Fibroblast of lung (primary cell): ENCODE measurements around the gene PEX16.

Experiments used
- EZH2 ChIP-seq: IDR thresholded peaks from 2 replicates; pipeline ENCODE4 v1.5.1; 2012; ENCODE audit warnings: low read length, control low read depth, mild to moderate bottlenecking; ENCODE audit errors: missing control alignments
- TF ChIP-seq, protein P1 (sequence below), 2 donors: IDR thresholded peaks in 1 of 2; conservative IDR thresholded peaks in 1 of 2; 1 replicate in 1 of 2; 2 replicates in 1 of 2; pipeline ENCODE4 v1.5.1; 2011 to 2012; ENCODE audit warnings: low read length in 2 of 2, control low read depth in 1 of 2, inconsistent platforms in 1 of 2, low read depth in 1 of 2, mild to moderate bottlenecking in 1 of 2

GRCh38 chr11:45907911-45908370 is 9.7 kb downstream of the PEX16 start:
- TF ChIP-seq, protein P1, sequence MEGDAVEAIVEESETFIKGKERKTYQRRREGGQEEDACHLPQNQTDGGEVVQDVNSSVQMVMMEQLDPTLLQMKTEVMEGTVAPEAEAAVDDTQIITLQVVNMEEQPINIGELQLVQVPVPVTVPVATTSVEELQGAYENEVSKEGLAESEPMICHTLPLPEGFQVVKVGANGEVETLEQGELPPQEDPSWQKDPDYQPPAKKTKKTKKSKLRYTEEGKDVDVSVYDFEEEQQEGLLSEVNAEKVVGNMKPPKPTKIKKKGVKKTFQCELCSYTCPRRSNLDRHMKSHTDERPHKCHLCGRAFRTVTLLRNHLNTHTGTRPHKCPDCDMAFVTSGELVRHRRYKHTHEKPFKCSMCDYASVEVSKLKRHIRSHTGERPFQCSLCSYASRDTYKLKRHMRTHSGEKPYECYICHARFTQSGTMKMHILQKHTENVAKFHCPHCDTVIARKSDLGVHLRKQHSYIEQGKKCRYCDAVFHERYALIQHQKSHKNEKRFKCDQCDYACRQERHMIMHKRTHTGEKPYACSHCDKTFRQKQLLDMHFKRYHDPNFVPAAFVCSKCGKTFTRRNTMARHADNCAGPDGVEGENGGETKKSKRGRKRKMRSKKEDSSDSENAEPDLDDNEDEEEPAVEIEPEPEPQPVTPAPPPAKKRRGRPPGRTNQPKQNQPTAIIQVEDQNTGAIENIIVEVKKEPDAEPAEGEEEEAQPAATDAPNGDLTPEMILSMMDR (conservative IDR thresholded peaks at IDR 0.05 in 1 of 2, IDR thresholded peaks at IDR 0.05 in 1 of 2; ENCODE audit: low read depth in 1 of 2, low read length in 2 of 2): no peak
- TF ChIP-seq EZH2: no peak
